Measurements from ENCODE around the gene KCTD7.
"Not testable (repeated sequence)": the region's sequence is repeated elsewhere in the genome, so short reads cannot be mapped to it uniquely, and the experiment has no call there.

Gene KCTD7

GRCh38 chr7:66673124-66673640 lies 44.5 kb downstream of the KCTD7 start:
- not testable (repeated sequence) for ATAC-seq (ENCODE audit: insufficient read depth, low read depth); H3K9ac ChIP-seq (ENCODE audit: low read depth, low read length); H3K4me2 ChIP-seq (ENCODE audit: insufficient read depth, low read length); H3K9me3 ChIP-seq (ENCODE audit: insufficient read depth, low read length, severe bottlenecking); H3K4me1 ChIP-seq (ENCODE audit: insufficient read depth, low read length); H3K27ac ChIP-seq (ENCODE audit: low read length); H3K27me3 ChIP-seq (ENCODE audit: insufficient read depth, low read length, poor library complexity); H3K4me3 ChIP-seq (ENCODE audit: low read depth in 1 of 2, low read length in 2 of 2); DNase-seq; H4K20me1 ChIP-seq (ENCODE audit: insufficient read depth, low read length); H3K36me3 ChIP-seq (ENCODE audit: insufficient read depth, low read length); H2AFZ ChIP-seq (ENCODE audit: low read depth, low read length)
- peaks cover 11% of the 10 kb centered on the region; the same call in 1 of the 2 replicates for H3K79me2 ChIP-seq (ENCODE audit: insufficient read depth, low read length)

DNA sequence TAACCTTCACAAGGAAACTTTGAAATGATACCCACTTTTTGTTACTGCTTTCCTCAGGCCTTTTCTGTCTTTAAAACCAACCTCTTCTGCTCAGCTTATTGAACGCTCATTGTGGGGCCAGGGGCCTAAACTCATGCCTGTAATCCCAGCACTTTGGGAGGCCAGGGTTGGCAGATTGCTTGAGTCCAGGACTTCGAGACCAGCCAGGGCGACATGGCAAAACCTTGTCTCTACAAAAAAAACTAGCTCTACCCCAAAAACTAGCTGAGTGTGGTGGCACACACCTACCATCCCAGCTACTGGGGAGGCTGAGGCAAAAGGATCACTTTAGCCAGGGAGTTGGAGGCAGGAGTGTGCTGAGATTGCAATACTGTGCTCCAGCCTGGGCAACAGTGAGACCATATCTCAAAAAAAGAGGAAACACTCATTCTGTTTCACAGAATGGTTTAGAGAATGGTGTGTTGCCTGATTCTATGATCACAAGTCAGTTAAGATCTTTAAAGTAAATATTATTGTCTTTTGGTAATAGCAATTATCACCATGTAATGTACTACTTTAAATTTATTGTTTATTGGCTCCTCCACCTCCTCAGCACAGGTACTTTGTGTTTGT lies 51.1 kb downstream of the KCTD7 start:
- Histone ChIP-seq H2AFZ (ENCODE audit: low read depth, low read length) (no peak overlapping the region), H3K4me1 (ENCODE audit: insufficient read depth, low read length) (peaks cover 25% of the 10 kb centered on the region), H3K27ac (ENCODE audit: low read length) (no peak overlapping the region), H3K4me3 (ENCODE audit: low read depth in 1 of 2, low read length in 2 of 2) (no peak overlapping the region), H3K27me3 (ENCODE audit: insufficient read depth, low read length, poor library complexity) (no peaks in the 10 kb centered on the region), H3K4me2 (ENCODE audit: insufficient read depth, low read length) (no peak overlapping the region), H4K20me1 (ENCODE audit: insufficient read depth, low read length) (no peaks in the 10 kb centered on the region), H3K9me3 (ENCODE audit: insufficient read depth, low read length, severe bottlenecking) (no peaks in the 10 kb centered on the region), H3K9ac (ENCODE audit: low read depth, low read length) (no peak overlapping the region), H3K79me2 (ENCODE audit: insufficient read depth, low read length) (peaks cover 53% of the 10 kb centered on the region), H3K36me3 (ENCODE audit: insufficient read depth, low read length) (peaks cover 4% of the 10 kb centered on the region; the same call in 1 of the 2 replicates)
- DNase-seq (no peak), ATAC-seq (ENCODE audit: insufficient read depth, low read depth) (no peak)
- TF ChIP-seq EZH2 (IDR thresholded peaks at IDR 0.05; ENCODE audit: borderline replicate concordance, low read depth, low read length, severe bottlenecking) = no peak
- TF ChIP-seq, protein P1, sequence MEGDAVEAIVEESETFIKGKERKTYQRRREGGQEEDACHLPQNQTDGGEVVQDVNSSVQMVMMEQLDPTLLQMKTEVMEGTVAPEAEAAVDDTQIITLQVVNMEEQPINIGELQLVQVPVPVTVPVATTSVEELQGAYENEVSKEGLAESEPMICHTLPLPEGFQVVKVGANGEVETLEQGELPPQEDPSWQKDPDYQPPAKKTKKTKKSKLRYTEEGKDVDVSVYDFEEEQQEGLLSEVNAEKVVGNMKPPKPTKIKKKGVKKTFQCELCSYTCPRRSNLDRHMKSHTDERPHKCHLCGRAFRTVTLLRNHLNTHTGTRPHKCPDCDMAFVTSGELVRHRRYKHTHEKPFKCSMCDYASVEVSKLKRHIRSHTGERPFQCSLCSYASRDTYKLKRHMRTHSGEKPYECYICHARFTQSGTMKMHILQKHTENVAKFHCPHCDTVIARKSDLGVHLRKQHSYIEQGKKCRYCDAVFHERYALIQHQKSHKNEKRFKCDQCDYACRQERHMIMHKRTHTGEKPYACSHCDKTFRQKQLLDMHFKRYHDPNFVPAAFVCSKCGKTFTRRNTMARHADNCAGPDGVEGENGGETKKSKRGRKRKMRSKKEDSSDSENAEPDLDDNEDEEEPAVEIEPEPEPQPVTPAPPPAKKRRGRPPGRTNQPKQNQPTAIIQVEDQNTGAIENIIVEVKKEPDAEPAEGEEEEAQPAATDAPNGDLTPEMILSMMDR (IDR thresholded peaks at IDR 0.05; ENCODE audit: borderline replicate concordance, extremely low read depth, low read length, poor library complexity, severe bottlenecking) = no peak

GRCh38 chr7:66681491-66682349 lies 53.0 kb downstream of the KCTD7 start:
- TF ChIP-seq, protein P1 (IDR thresholded peaks at IDR 0.05; ENCODE audit: borderline replicate concordance, extremely low read depth, low read length, poor library complexity, severe bottlenecking) = no peak
- no peak for TF ChIP-seq EZH2 (IDR thresholded peaks at IDR 0.05; ENCODE audit: borderline replicate concordance, low read depth, low read length, severe bottlenecking)
- peaks cover 63% of the 10 kb centered on the region for H3K79me2 ChIP-seq (ENCODE audit: insufficient read depth, low read length)

More at GRCh38 chr7:66681491-66682349, 53.0 kb downstream of the KCTD7 start:
- H2AFZ ChIP-seq (ENCODE audit: low read depth, low read length) = peak overlapping the region; percentile 85
- peak overlapping the region; percentile 83 to 94 for H3K4me3 ChIP-seq (ENCODE audit: low read depth in 1 of 2, low read length in 2 of 2)
- H3K27ac ChIP-seq (ENCODE audit: low read length) = peak overlapping the region; percentile 84
- H3K27me3 ChIP-seq (ENCODE audit: insufficient read depth, low read length, poor library complexity) = no peaks in the 10 kb centered on the region
- peaks cover 4% of the 10 kb centered on the region; the same call in 1 of the 2 replicates for H3K36me3 ChIP-seq (ENCODE audit: insufficient read depth, low read length)
- H4K20me1 ChIP-seq (ENCODE audit: insufficient read depth, low read length) = no peaks in the 10 kb centered on the region
- peak overlapping the region; percentile 83 for H3K9ac ChIP-seq (ENCODE audit: low read depth, low read length)
- DNase-seq (peak; percentile 92), ATAC-seq (ENCODE audit: insufficient read depth, low read depth) (peak; percentile 96)
- H3K4me2 ChIP-seq (ENCODE audit: insufficient read depth, low read length) = peak overlapping the region; percentile 91
- no peaks in the 10 kb centered on the region for H3K9me3 ChIP-seq (ENCODE audit: insufficient read depth, low read length, severe bottlenecking)
- peaks cover 25% of the 10 kb centered on the region for H3K4me1 ChIP-seq (ENCODE audit: insufficient read depth, low read length)
